Osteoblast (primary cell): Measurements from ENCODE around the gene ZNF367. TPM values are rescaled to one million over a fixed set of nuclear protein-coding genes. Genes with fewer than 3 reads are reported as not detected.
"Not testable (repeated sequence)": the region's sequence is repeated elsewhere in the genome, so short reads cannot be mapped to it uniquely, and the experiment has no call there.

Experiments
- DNase-seq: peaks from one replicate; pipeline ENCODE4 v3.0.0; 2011; ENCODE audit warnings: low spot score, mixed read lengths; ENCODE audit not compliant: insufficient read length; ENCODE audit errors: missing footprints
- H2AFZ ChIP-seq: 2 replicates; pipeline ENCODE4 v1.6.0; 2011; ENCODE audit warnings: mild to moderate bottlenecking, low read length
- H3K27ac ChIP-seq: 2 replicates; pipeline ENCODE4 v1.5.1; 2011; ENCODE audit warnings: mild to moderate bottlenecking, low read depth, low read length, moderate library complexity
- H3K27me3 ChIP-seq: 2 replicates; pipeline ENCODE4 v1.6.0; 2012; ENCODE audit warnings: mild to moderate bottlenecking, control low read depth, inconsistent platforms, low read length, moderate library complexity; ENCODE audit not compliant: insufficient read depth
- H3K36me3 ChIP-seq: 2 replicates; pipeline ENCODE4 v1.5.1; 2011; ENCODE audit warnings: mild to moderate bottlenecking, low read length, control low read depth, moderate library complexity; ENCODE audit not compliant: insufficient read depth
- H3K4me1 ChIP-seq: 2 replicates; pipeline ENCODE4 v1.5.1; 2011; ENCODE audit warnings: mild to moderate bottlenecking, low read length, control low read depth, moderate library complexity; ENCODE audit not compliant: insufficient read depth
- H3K4me2 ChIP-seq: 2 replicates; pipeline ENCODE4 v1.6.0; 2011; ENCODE audit warnings: mild to moderate bottlenecking, low read length; ENCODE audit not compliant: insufficient read depth
- H3K4me3 ChIP-seq: fragments of 200-600 bp; sonication (generic); 3 replicates; pipeline ENCODE4 v1.5.1; 2012; ENCODE audit warnings: mild to moderate bottlenecking, low read length, inconsistent platforms; ENCODE audit not compliant: insufficient read depth
- H3K79me2 ChIP-seq: 2 replicates; pipeline ENCODE4 v1.6.0; 2012; ENCODE audit warnings: mild to moderate bottlenecking, low read length, control low read depth, inconsistent platforms; ENCODE audit not compliant: insufficient read depth
- H3K9me3 ChIP-seq: 2 replicates; pipeline ENCODE4 v1.5.1; 2011; ENCODE audit warnings: low read depth, low read length, control low read depth
- H4K20me1 ChIP-seq: 2 replicates; pipeline ENCODE4 v1.6.0; 2012; ENCODE audit warnings: mild to moderate bottlenecking, low read length, control low read depth; ENCODE audit not compliant: insufficient read depth
- CTCF ChIP-seq: IDR thresholded peaks from 2 replicates; pipeline ENCODE4 v1.5.1; 2011; ENCODE audit warnings: mild to moderate bottlenecking, low read depth, low read length, moderate library complexity; ENCODE audit errors: extremely low read depth
- total RNA-seq: library from RNA; depleted of rRNA; stranded (reverse); fragments of >200 nt; gene quantifications from 2 replicates; pipeline ENCODE4 v1.2.3, GENCODE V29; 2012

The ZNF367 gene
- total RNA-seq, 1 donor = 1.4 TPM

GRCh38 chr9:96367943-96368342 is 50.2 kb downstream of the ZNF367 start:
- Histone ChIP-seq H3K4me3 (no peak overlapping the region), H3K36me3 (peaks cover 8% of the 10 kb centered on the region), H3K79me2 (peaks cover 20% of the 10 kb centered on the region), H3K9me3 (no peaks in the 10 kb centered on the region), H3K27me3 (no peaks in the 10 kb centered on the region), H2AFZ (no peak overlapping the region), H3K4me1 (no peaks in the 10 kb centered on the region), H4K20me1 (peaks cover 6% of the 10 kb centered on the region), H3K4me2 (no peak overlapping the region), H3K27ac (no peak overlapping the region)
- no peak for DNase-seq
- no peak for TF ChIP-seq CTCF

- TF ChIP-seq CTCF = no peak
Observed at GRCh38 chr9:96363175-96363967, 54.8 kb downstream of the ZNF367 start.

GRCh38 chr9:96362119-96362518 is 56.1 kb downstream of the ZNF367 start:
- H3K4me1 ChIP-seq, H3K27me3 ChIP-seq, H3K4me3 ChIP-seq, DNase-seq, H3K79me2 ChIP-seq, H2AFZ ChIP-seq, H4K20me1 ChIP-seq, H3K9me3 ChIP-seq, H3K27ac ChIP-seq, H3K4me2 ChIP-seq: not testable (repeated sequence)
- peaks cover 11% of the 10 kb centered on the region for H3K36me3 ChIP-seq

More at GRCh38 chr9:96363175-96363967, 54.8 kb downstream of the ZNF367 start:
- no peaks in the 10 kb centered on the region for H3K4me1 ChIP-seq
- H3K4me3 ChIP-seq = no peak overlapping the region
- H3K27me3 ChIP-seq = no peaks in the 10 kb centered on the region
- H3K79me2 ChIP-seq = peaks cover 4% of the 10 kb centered on the region
- H2AFZ ChIP-seq = no peak overlapping the region
- DNase-seq = no peak
- no peaks in the 10 kb centered on the region for H4K20me1 ChIP-seq
- peaks cover 11% of the 10 kb centered on the region for H3K36me3 ChIP-seq
- H3K9me3 ChIP-seq = no peaks in the 10 kb centered on the region
- no peak overlapping the region for H3K27ac ChIP-seq
- no peak overlapping the region for H3K4me2 ChIP-seq

GRCh38 chr9:96361668-96362067 is 56.5 kb downstream of the ZNF367 start:
- H3K4me2 ChIP-seq = no peak overlapping the region
- H4K20me1 ChIP-seq = no peaks in the 10 kb centered on the region
- H3K27me3 ChIP-seq = no peaks in the 10 kb centered on the region
- no peaks in the 10 kb centered on the region for H3K79me2 ChIP-seq
- H3K4me1 ChIP-seq = no peaks in the 10 kb centered on the region
- H3K4me3 ChIP-seq = no peak overlapping the region
- H2AFZ ChIP-seq = no peak overlapping the region
- no peak overlapping the region for H3K27ac ChIP-seq
- TF ChIP-seq CTCF = no peak
- peaks cover 11% of the 10 kb centered on the region for H3K36me3 ChIP-seq
- DNase-seq = no peak
- no peaks in the 10 kb centered on the region for H3K9me3 ChIP-seq
